ENCODE data around the gene SUMF1.

Gene SUMF1

DNA sequence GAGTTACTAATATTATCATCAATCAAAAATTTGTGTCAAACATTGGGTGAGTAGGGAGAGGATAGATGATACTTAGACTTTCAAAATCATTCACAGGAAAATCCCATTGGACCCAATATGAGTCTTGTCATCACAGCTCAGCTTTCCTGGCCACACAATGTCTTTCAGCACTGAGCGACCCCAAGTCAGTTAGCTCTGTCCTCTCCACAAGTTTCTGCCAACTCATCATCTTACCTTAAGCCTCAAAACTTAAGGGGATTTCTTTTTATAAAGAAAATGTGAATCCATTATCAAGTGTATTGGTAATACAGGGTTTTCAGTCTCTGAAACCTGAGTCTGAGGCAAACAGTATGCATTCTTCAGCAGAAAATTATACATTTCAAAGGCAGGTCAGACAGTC is 55.8 kb downstream of the SUMF1 start:
- DNase-seq: no peak

DNA sequence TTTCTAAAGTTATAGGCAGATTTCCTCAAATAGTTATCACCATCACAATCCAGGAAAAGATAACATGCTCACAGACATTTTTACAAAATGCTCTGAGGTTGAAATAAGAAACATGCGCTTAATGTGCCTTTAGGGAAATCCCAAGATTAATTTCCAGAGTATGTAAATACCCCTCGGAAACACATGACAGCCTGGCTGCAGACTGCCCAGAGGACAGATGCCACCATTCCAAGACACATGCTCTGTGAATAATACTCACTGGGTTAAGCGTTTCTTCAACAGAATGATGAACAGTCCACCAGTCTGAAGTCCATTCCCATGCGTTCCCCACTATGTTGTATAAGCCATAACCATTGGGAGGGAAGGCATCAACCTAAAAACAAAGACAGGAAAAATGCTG is 56.5 kb downstream of the SUMF1 start:
- no peak for DNase-seq

DNA sequence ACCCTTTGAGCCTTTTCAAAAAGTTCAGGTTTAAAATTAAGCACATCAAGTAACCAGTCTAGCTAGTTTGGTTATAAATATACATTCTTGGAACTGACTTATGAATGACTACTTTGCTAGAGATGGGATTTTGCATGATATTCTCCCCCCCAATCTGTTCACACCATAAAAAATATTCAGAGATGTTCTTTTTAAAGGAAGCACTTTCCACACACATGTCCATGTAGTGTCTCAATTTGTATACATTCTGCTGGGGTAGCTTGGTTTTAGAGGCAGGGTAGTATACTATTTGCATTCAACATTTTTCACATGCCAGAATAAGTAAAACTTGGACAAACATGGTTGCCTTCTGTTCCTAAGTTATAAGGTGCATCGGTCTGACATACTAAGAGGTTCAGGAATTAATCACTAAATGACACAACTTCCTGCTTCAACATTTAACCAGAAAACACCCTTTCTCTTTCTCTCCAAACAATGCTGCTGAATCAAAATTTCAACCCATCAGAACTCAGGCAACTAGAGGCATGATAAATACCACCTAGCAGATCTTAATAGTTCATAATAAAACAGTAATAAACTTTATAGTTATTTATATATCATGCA is 57.0 kb downstream of the SUMF1 start:
- DNase-seq: peak; percentile 39

DNA sequence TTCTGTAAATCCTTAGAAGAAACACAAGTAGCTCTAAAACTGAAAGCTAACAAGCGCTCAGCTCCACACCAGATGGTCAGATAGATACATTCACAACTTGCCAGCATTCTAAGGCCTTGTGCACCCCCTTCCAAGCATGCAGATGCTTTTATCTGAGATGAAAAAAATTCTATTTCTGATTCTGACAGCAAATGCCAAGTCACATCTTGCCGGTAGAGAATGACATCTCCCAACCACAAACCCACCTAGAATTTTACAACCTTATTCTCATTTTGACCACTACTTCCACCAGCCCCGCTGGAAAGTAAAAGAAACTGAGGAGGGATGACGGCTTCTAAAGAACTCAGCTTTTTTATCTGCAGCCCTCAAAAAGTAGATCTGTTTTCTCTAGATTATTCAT is 57.7 kb downstream of the SUMF1 start:
- no peak for DNase-seq

DNA sequence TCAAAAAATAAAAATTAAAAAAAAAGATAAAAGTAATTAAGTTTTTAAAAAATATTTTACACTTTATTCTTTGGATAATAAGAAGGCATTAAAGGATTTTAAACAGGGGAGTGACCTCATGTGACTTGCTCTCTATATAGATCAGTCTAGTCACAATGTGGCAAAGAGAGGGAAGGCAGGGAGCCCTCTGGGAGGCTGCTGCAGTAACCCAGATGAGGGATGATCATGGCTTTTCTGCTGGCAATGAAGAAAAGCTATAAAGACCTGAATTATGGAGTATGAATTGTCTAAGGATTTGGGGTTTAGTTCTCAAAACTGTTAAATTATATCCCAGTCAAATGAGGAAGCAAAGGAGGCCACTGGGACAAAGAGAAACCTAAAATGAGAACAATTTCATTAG is 58.1 kb downstream of the SUMF1 start:
- no peak for DNase-seq

DNA sequence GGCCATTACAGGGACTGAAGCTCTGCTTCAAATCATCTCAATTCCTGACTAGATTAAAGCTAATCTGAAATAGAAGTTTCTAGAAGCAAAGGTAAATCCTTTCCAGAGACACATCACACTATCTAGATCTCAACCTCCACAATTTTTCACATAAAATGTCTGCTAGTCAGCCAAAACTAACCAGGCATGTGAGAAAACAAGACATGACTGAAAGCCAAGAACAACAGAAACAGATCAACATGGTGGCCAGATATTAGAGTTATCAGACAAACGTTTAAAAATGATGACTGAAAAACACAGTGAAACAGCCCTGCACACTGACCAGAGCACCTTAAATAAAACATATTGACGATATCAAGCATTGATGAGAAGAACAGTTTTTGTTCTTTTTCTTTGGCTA is 59.1 kb downstream of the SUMF1 start:
- DNase-seq: no peak

DNA sequence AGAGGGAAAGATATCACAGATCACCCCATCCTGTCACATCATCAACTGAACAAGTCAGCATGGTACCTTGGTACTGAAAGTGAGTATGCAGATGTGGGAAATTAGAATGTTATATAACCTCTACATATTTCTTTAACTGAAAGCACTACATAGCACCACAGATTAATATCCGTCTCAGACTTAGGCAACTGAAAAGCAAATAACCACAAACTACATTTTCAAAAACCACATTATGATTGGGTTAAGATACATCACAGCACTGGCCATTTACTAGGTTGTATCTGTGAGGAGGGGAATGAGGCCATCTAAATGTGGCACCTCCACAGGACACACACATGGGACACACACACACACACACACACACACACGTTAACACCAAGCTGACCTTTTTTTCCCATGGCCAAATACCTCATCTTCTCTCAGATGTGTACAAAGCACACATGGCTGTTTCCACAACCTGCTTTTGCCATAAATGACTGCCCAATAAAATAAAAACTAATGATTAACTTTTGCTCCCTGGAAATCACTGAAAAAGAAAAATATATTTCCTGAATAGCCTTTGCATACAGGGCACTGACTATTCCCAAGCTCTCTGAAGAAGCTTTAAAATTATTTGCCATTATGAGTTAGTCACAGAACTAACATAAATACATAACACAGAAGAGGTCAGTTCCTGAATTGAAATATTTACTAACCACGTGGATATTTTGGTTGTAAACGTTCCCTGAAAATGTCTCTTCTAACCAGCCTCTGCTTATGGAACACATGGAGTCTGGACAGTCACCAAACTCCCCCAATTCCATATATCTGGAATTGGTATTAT is 60.1 kb downstream of the SUMF1 start:
- no peak for DNase-seq

DNA sequence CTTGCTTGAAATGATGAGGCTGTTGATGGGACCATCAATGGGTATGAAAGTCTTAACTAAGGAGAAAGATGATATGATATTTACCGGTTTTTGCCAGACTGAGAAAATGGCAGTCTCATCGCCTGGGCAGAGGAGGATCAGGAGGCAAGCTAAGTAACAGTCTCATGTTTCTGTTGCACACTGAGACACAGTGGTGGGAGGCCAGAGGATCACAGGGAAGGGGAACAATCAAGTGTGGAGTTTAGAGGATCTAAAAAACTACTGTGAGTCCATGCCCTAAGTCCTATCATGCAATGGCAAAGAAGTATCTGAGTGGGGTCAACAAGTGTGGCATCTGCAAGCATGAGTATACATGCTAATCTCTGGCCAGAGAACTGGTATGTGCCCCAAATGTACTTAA is 62.2 kb downstream of the SUMF1 start:
- DNase-seq: no peak

DNA sequence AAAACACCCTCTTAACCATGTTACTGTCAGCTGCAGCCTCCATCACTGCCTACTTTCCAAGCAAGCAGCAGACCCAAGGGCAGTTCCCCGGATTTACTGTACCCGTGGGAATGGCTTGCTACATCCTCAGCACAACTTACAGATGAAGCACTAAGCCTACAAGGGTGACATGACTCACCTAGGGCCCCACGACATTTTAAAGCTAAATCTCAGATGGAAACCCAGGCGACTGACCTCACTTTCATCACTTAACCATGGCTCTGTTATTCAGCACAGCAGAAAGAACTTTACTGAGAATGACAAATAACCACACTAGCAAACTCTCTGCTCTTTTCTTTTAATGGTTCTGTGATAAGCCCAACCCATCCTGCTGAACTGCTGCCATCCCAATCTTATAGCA is 65.6 kb downstream of the SUMF1 start:
- DNase-seq: no peak

DNA sequence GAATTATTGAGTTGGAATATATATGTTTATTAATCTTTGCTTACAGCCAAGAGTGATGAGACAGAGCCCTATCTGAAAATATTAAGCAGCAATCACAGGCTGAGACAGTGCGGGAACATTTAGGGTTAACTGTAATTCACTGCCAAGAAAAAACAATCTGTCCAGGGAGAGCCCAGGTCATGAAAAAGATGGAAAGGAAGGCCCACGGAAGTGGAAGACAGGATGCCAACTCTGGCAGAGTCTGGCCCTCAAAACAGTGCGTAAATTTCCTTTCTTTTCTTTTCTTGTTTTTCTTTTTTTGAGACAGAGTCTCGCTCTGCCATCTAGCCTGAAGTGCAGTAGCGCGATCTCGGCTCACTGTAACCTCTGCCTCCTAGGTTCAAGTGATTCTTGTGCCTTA is 67.6 kb downstream of the SUMF1 start:
- DNase-seq: no peak

DNA sequence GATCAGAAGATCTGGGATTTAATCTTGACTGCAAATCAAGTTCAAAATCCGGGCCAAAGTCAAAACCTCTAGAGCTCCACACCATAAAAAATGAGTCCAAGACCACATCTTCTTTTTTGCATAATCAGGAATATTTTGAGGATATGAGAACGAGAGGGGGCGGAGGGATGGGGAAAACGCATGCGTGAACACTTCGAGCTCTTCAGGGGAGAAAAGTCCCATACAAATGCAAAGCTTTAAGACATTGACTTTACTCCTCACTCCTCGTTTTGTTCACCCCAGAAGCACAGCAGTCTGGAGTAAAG is 68.2 kb downstream of the SUMF1 start:
- no peak for DNase-seq

DNA sequence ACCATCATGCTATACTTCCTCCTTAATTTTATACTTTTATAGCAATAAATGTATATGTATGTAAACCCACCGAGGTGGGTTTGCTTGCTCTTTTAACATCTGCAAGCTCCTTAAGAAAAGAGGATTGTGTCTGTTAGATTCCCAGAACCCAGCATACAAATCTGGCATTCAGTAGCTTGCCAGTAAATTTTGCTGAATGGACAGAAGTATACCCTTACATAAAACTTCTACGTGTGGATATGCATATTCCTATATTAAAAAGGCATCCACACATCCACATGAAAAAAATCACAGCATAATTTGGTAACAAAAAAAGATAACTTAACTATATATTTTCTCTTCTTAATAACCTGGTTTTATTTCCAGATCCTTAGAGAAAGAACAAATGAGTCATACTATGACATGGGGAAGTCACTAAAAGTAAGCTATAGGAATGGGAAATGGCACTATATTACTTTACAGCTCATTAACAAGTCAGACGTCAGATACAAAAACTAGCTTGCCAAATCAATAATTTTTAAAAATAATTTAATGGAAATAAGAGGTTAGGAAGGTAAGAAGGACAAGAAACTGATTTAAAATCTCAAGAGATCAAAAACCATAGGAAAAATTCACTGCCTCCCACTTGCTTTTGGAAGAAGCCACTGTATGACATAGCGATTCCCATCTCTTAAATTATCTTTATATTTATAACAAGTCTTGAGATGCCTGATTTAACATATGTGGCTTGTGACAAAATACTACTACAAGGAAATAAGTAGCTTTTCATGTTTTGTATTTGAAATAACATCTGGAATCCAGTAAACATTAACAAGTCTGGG is 68.7 kb downstream of the SUMF1 start:
- peak; percentile 19 for DNase-seq

DNA sequence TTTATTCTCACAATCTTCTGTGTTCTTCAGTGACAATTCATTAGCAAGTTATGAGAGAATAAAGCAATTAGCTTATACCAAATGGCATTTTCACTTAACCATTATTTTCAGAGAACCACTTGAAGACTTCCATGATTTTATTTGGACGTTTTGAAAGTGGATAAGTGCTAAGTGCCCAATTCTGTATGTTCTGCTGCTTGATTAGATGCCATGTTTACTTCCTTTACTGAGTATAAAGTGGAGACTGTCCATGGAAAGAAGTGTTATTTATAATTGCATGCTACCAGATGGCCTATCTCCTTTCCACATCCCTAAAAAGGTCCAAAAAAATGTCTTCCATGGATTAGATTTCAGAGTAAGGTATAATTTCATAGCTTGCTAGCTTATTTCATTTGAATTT is 69.6 kb downstream of the SUMF1 start:
- DNase-seq: no peak

DNA sequence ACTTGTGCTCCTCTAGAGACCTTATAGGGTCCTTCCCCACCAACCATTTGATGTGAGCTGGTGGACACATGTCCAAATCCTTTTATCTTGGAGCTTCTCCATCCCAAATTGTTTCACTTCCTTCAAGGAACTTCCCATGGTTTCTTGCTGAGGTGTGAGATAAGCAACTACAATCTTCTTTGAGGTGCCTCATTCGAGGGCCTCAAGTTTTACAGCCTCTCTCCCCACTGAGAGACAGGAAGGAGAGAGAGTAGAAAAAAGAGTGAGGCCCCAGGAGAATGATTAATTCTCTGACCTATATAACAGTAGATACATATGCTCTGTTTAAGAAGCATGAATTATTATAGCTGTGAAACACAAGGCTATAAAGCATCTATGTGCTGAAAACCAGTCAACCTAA is 70.5 kb downstream of the SUMF1 start:
- DNase-seq: no peak

DNA sequence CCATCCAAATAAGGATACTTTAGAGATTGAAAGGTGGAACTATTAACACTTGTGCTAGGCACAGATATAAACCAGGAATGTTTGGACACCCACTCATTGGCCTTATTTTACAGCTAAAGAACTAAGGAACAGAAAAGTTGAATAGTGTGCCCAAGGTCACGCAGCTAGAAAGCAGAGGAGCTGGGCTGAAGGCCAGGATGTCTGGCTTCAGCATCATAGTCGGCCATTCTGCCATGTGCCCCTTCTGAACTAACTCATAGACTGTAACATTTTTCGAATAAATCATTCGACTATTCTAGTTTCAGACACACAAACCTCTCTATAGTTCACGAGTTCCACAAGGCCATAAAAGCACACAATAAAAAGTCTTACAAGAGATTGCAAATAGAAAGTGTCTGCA is 71.1 kb downstream of the SUMF1 start:
- no peak for DNase-seq

DNA sequence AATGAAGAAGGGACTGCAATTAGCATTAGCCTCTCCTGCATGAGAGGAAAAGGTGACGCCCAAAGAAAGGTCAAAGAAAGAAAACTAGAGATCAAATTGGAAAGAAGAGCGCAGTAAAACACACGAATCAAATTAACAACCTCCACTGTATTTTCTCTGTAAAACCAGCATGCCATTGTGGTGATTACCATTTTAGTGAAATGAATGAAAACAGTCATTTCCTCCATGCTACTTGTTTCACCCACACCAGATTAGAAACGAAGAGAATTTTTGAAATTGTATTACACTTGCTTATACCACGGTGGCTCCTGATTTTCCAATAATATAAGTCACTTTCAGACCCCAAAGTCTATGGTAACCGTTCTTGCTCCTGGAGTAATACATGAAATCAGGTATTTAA is 71.6 kb downstream of the SUMF1 start:
- no peak for DNase-seq

DNA sequence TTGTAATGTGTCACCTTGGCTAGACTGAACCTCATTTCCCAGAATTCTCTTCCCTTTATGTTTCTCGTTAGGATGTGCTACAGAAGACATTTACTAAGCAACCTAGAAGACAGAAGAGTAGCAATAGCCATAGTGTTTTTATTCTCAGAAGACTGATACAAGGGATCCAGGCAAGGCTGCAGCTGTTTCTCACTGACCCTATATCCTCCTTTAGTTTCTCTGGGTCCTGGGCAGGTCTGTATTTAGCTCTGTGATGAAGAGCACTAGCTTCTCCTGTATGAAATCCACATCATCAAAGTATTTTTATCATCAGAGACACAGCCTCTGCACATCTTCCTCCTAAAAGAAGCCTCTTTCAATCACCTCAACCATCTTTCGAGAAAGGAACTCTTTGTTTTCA is 72.5 kb downstream of the SUMF1 start:
- no peak for DNase-seq

DNA sequence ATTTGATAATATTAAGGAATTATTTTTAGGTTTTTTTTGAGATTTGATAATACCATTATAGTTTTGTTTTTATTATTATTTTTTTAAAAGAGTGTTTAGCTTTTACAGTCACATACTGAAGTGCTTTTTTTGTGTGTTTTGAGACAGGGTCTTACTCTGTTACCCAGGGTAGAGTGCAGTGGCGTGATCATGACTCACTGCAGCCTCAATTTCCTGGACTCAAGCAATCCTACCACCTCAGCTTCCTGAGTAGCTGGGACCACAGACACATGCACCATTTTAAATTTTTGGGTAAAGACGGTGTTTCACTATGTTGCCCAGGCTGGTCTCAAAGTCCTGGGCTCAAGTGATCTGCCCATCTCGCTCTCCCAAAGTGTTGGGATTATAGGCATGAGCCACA is 73.0 kb downstream of the SUMF1 start:
- peak; percentile 54 for DNase-seq

DNA sequence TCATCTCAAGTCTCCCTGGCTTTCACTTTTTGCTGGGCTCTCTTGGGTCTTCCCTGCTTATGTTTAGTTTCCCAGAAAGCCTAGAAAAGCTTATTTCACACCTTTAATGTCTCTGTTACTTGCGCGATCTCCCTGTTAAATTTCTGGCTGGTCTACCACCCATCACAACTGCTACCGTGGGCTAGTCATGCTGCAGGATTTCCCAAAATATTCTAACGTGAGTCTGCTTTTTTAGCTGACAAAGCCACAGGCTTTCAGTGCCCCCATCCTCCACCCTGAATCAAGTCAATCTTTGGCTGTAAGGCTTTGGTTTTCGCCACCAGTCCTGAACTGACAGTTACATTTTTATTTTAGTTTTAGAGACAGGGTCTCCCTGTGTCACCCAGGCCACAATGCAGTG is 74.1 kb downstream of the SUMF1 start:
- no peak for DNase-seq

DNA sequence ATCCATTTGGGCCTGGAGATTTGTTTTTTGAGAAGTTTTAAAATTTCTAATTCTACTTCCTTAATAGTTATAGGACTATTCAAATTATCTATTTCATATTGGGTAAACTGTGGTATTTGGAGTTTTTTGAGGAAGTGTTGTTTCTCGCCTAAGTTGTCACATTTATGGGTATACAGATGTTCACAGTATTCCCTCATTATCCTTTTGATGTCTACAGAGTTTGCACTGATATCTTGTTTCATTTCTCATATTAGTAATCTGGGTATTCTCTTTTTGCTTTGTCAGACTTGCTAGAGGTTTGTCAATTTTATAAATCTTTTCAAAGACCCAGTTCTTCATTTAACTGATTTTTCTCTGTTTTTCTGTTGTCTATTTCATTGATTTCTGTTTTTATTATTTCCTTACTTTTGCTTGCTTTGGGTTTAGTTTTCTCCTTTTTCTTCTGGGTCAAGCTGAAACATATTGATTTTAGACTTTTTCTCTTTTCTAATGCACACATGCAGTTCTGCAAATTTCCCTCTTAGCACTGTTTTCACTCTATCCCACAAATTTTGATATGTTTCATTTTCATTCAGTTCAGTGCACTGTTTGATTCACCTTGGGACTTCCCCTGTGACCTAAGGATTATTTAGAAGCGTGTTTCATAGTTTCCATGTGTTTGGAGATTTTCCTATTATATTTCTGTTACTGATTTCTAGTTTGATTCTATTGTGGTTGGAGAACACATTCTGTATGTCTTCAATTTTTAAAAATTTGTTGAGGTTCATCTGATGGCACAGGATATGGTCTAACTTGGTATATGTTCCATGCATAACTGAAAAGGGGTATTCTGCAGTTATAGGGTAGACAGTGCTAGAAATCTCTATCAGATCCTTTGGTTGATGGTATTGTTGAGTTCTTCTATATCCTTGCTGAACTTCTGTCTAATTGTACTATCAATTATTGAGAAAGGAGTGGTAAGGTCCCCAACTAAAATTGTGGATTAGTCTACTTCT is 79.6 kb downstream of the SUMF1 start:
- no peak for DNase-seq

DNA sequence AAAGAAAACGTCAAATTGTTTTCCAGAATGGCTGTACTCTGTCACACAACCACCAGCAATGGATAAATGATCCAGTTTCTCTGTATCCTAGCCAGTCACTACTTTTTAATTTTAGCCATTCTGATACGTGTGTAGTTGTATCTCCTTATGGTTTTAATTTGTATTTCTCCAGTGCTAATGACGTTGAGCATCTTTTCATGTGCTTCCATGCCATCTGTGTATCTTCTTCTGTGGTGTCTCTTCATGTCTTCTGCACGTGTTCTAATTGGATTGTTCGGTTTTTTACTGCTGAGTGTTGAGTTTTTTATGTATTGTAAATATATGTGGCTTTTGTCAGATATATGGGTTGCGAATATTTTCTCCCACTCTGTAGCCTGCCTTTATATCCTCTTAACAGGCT is 81.9 kb downstream of the SUMF1 start:
- no peak for DNase-seq

DNA sequence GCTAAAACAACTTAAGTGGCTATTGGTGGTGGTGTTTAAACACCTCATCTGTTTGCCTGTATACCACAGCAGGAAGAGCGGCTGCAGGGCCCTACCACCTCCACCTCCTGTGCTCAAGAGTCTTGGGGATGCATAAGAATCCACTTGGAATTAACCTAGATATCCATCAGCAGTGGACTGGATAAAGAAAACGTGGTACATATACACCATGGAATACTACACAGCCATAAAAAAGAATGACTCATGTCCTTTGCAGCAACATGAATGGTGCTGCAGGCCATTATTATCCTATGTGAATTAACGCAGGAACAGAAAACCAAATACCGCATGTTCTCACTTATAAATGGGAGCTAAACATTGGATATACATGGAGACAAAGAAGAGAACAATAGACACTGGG is 87.1 kb downstream of the SUMF1 start:
- DNase-seq: no peak

DNA sequence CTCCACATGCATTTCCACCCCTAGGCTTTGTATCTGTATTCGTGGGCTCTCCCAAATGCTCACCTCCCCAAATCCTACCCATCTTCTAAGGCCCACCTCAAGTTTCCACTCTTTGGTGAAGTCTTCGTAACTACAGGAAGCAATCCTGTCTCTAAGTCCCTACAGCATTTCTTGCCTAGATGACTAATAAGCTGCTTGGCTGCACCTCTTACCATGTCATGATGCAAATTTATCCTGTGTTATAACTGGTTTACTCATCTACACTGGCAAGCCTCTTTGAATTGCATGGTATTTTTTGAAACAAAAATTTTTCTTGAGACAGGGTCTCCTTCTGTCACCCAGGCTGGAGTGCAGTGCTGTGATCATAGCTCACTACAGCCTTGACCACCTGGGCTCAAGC is 90.6 kb downstream of the SUMF1 start:
- peak; percentile 48 for DNase-seq

Data from HCEC 1CT (cell line).